Natural killer cell (primary cell): Measurements from ENCODE around the gene PCGF3. TPM values are rescaled to one million over a fixed set of nuclear protein-coding genes. Genes with fewer than 3 reads are reported as not detected.

Experiments
- ATAC-seq, 3 donors: fragments of 150-1000 bp in 2 of 3; fragments of 200-7000 bp in 1 of 3; cut with Tn5 transposase; 1 replicate in 1 of 3; 2 replicates in 2 of 3; pipeline ENCODE4 v1.10.0; 2021; ENCODE audit warnings: mild to moderate bottlenecking in 2 of 3, moderate library complexity in 2 of 3
- DNase-seq, 2 donors: peaks; one replicate each; pipeline versions ENCODE4 v3.0.0 to v3.0.0-alpha.2; 2013 to 2021; ENCODE audit warnings: mixed read lengths in 1 of 2
- H3K27ac ChIP-seq: one replicate; pipeline ENCODE4 v1.5.1; 2013; ENCODE audit warnings: mild to moderate bottlenecking, low read length
- H3K27me3 ChIP-seq: one replicate; pipeline ENCODE4 v1.6.1; 2013; ENCODE audit warnings: low read length; ENCODE audit not compliant: control insufficient read depth, insufficient read depth
- H3K36me3 ChIP-seq: one replicate; pipeline ENCODE4 v1.6.1; 2013; ENCODE audit warnings: low read length; ENCODE audit not compliant: control insufficient read depth, insufficient read depth
- H3K4me1 ChIP-seq: one replicate; pipeline ENCODE4 v1.6.1; 2013; ENCODE audit warnings: low read length; ENCODE audit not compliant: control insufficient read depth, insufficient read depth
- H3K4me3 ChIP-seq: one replicate; pipeline ENCODE4 v1.5.1; 2013; ENCODE audit warnings: low read length
- H3K9me3 ChIP-seq: one replicate; pipeline ENCODE4 v1.6.1; 2013; ENCODE audit warnings: low read length; ENCODE audit not compliant: control insufficient read depth, insufficient read depth
- H3K27ac Mint-ChIP-seq, 2 donors: one replicate each; pipeline ENCODE4 v1.8.0; 2022; ENCODE audit warnings: mild to moderate bottlenecking in 2 of 2, mixed read lengths in 2 of 2, moderate library complexity in 1 of 2
- H3K27me3 Mint-ChIP-seq, 2 donors: one replicate each; pipeline ENCODE4 v1.8.0; 2022; ENCODE audit warnings: low read depth in 2 of 2, mixed read lengths in 2 of 2
- H3K36me3 Mint-ChIP-seq: one replicate; pipeline ENCODE4 v1.8.0; 2022; ENCODE audit warnings: mixed read lengths
- H3K4me1 Mint-ChIP-seq, 2 donors: one replicate each; pipeline ENCODE4 v1.8.0; 2022; ENCODE audit warnings: mixed read lengths in 2 of 2
- H3K4me3 Mint-ChIP-seq: one replicate; pipeline ENCODE4 v1.8.0; 2022; ENCODE audit warnings: mild to moderate bottlenecking, moderate library complexity, mixed read lengths
- H3K9me3 Mint-ChIP-seq, 2 donors: one replicate each; pipeline ENCODE4 v1.8.0; 2022; ENCODE audit warnings: mixed read lengths in 2 of 2
- CTCF ChIP-seq: fragments of 200-600 bp; IDR thresholded peaks from one replicate; pipeline ENCODE4 v1.8.0; 2022; ENCODE audit warnings: antibody characterized with exemption
- WGBS: methylation state at CpG from one replicate; pipeline ENCODE4 v1.1.7; 2013; ENCODE audit warnings: missing lambda C conversion rate; ENCODE audit not compliant: insufficient coverage; 5-methylcytosine and 5-hydroxymethylcytosine counted together
- intact Hi-C: fragments of 100-400 bp; cut with micrococcal nuclease; formaldehyde crosslinking; loops from one replicate; pipeline ENCODE4 v1.14.2; 2022
- total RNA-seq, 4 donors: library from RNA; stranded (reverse); fragments of 120-200 nt in 1 of 4; gene quantifications; one replicate each; pipeline versions ENCODE4 v1.2.3 to v1.2.4, GENCODE V29; 2013 to 2022

Gene PCGF3
- total RNA-seq, 3 donors from 2014 or later (not counting 1 experiment from before 2014, with no cell fraction given): 71.2 to 101 (median 97.2) TPM

DNA sequence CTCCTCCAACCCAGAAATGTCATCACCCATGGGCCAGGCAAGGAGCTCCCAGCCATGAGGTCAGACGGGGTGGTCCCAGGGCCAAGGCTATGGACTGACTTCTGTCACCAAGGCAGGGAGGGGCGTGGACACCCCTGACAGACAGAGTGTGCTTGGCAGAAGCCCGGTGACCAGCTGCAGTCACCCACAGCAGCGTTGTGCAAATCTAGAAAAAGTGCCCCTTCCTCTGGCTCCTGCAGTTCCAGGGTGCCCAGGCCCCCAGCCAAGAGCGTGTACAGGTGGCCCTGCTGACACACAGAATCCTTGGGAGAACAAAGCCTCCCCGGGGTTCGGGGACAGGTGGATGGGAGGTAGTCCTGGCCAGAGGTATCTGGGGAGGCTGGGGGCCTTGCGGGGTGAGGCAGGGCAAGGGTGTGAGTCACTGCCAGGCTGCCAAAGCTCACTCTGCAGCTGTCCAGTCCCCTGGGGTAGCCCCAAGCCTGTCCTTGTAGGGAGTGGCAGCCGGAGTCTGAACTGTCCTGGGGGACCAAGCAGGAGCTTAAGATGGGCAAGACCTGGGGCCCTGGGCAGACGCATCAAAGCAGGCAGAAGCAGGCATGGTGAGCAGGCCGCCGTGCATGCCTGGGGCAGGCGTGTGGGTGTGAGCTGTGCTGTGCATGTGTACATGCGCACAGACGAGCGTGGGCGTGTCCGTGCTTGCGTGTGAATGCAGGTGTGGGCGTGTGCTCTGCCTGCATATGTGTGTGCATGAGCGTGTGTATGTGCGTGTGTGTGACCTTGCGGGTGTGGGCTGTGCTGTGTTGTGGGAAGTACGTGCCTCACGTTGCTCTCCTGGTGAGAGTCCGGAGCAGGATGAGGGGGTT, 28.0 kb upstream of the PCGF3 start:
- TF ChIP-seq CTCF: no peak
- H3K27me3 ChIP-seq: no peaks in the 10 kb centered on the region
- peaks cover 2% of the 10 kb centered on the region for H3K36me3 ChIP-seq
- H3K9me3 ChIP-seq: no peaks in the 10 kb centered on the region
- H3K4me3 Mint-ChIP-seq: no peak overlapping the region
- intact Hi-C loops: no loop called here
- no peaks in the 10 kb centered on the region for H3K36me3 Mint-ChIP-seq
- 89% methylated on average over 26 of the region's 26 CpGs for WGBS
- H3K27ac Mint-ChIP-seq: peak overlapping the region in 1 of 2 donors; percentile 18
- ATAC-seq (no peak), DNase-seq (peak in 1 of 2 donors; percentile 56)
- H3K9me3 Mint-ChIP-seq: no peaks in the 10 kb centered on the region
- H3K27ac ChIP-seq: no peak overlapping the region
- H3K4me1 ChIP-seq: peaks cover 54% of the 10 kb centered on the region
- peaks cover 13 to 28% of the 10 kb centered on the region in 2 donors for H3K4me1 Mint-ChIP-seq
- no peaks in the 10 kb centered on the region for H3K27me3 Mint-ChIP-seq
- no peak overlapping the region for H3K4me3 ChIP-seq

GRCh38 chr4:678331-679103, 27.1 kb upstream of the PCGF3 start:
- Histone ChIP-seq H3K36me3 (no peaks in the 10 kb centered on the region), H3K9me3 (no peaks in the 10 kb centered on the region), H3K4me3 (no peak overlapping the region), H3K27ac (no peak overlapping the region), H3K4me1 (peaks cover 50% of the 10 kb centered on the region), H3K27me3 (no peaks in the 10 kb centered on the region)
- H3K9me3 Mint-ChIP-seq: no peaks in the 10 kb centered on the region
- no peak for TF ChIP-seq CTCF
- H3K36me3 Mint-ChIP-seq: no peaks in the 10 kb centered on the region
- H3K27me3 Mint-ChIP-seq: no peaks in the 10 kb centered on the region
- peaks cover 8 to 28% of the 10 kb centered on the region in 2 donors for H3K4me1 Mint-ChIP-seq
- ATAC-seq (no peak), DNase-seq (no peak)
- H3K27ac Mint-ChIP-seq: peak overlapping the region in 1 of 2 donors; percentile 18
- no peak overlapping the region for H3K4me3 Mint-ChIP-seq
- intact Hi-C loops: no loop called here
- WGBS: 90% methylated on average over 14 of the region's 14 CpGs

- DNase-seq (no peak), ATAC-seq (no peak)
- Histone ChIP-seq H3K9me3 (no peaks in the 10 kb centered on the region), H3K36me3 (no peaks in the 10 kb centered on the region), H3K4me3 (no peak overlapping the region), H3K27me3 (no peaks in the 10 kb centered on the region), H3K27ac (no peak overlapping the region), H3K4me1 (peaks cover 52% of the 10 kb centered on the region)
- Mint-ChIP-seq H3K27ac (peak overlapping the region in 1 of 2 donors; percentile 18), H3K4me1 (peaks cover 11 to 32% of the 10 kb centered on the region in 2 donors), H3K4me3 (no peak overlapping the region), H3K27me3 (no peaks in the 10 kb centered on the region), H3K9me3 (no peaks in the 10 kb centered on the region), H3K36me3 (no peaks in the 10 kb centered on the region)
- intact Hi-C loops: no loop called here
- TF ChIP-seq CTCF: no peak
- 88% methylated on average over 13 of the region's 13 CpGs for WGBS
These were observed 26.5 kb upstream of the PCGF3 start for GRCh38 chr4:679104-679481.
